ENCODE results near the gene OR11H7.
"Not testable (repeated sequence)": the region's sequence is repeated elsewhere in the genome, so short reads cannot be mapped to it uniquely, and the experiment has no call there.

Gene OR11H7

DNA sequence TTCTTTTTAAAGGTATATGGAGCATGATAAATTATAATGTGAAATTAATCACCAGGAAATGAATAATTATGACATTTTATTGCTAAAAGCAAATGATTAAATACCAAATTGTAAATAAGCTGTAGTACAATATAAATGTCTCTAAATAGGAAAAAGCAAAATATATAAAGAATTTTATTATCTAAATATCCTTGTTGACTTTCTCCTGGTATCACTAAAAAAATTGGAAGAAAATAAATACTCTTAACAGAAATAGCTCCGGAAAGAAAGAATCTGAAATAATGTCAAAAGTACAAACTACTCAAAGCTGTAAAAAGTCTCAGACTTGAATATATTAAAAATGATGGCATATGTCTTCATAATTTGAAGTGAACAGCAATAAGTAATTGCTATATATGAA is at the start of gene OR11H7:
TSS of gene OR11H7 (plus strand) at position 301 of the 400 bp plus-strand sequence.
- DNase-seq (ENCODE audit: low read depth) = no peak

GRCh38 chr14:20179218-20179617 is 49.6 kb upstream of the OR11H7 start:
- no peak for DNase-seq (ENCODE audit: low read depth)

- DNase-seq (ENCODE audit: low read depth) = no peak
Measured at GRCh38 chr14:20179880-20180279, 48.9 kb upstream of the OR11H7 start.

DNA sequence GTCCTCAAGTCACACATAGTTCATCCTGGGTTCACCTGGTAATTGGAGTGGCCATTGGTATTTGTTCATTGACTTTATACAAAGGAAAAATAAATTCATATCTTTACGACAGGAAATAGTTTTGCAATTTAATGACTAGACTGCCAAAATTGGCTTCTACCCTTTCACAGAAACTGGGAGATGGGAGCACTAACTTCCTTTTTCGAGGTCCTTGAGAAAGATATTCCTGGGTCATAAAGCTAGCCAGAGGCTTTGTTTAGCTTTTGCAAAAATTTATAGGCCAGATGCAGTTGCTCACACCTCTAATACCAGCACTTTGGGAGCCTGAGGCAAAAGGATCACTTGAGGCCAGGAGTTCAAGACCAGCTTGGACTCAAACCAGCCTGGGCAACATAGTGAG is 48.3 kb upstream of the OR11H7 start:
- DNase-seq (ENCODE audit: low read depth) = no peak

GRCh38 chr14:20184181-20184580 is 44.6 kb upstream of the OR11H7 start:
- no peak for DNase-seq (ENCODE audit: low read depth)

DNA sequence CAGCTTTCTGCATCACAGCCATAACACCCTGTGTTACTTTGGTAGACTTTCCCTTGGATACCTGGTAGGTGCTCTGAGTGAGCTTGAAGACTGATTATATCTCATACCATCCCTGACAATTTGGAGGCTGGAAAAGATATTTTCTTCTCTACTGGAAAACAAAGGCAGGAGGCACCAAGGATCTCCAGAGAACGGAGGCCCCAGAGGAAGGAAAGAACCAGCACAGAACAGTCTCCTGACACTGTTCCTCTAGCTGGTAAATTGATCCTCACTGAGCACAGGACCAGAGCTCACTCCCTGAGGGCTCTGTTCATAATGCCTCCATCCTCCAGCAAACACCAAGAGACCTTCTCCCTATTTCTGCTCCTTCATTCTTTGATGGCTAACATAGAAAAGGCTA is 38.2 kb upstream of the OR11H7 start, which contains the start of gene OR11G2:
TSS of gene OR11G2 (plus strand) at position 301 of the 400 bp plus-strand sequence. CDS start 6,542 bp downstream, outside the sequence.
- no peak for DNase-seq (ENCODE audit: low read depth)

DNA sequence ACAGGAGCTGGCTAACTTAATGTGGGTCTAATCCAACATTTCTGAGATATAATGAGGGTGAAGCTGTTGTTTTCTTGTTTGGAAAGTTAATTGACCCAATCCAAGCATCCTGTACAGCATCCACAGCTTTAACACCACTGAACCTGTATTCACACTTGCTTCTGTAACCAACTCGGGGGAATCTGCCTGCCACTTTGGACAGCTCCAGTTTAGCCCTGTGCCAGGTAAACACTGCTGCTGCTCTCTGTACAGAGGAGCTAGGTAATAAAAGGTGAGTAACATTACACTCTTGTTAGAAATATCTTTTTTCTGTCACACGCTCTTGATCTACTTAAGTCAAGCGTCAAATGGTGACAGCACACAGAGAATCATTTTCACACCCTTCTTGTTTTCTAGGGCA is 37.4 kb upstream of the OR11H7 start:
- DNase-seq (ENCODE audit: low read depth) = no peak

DNA sequence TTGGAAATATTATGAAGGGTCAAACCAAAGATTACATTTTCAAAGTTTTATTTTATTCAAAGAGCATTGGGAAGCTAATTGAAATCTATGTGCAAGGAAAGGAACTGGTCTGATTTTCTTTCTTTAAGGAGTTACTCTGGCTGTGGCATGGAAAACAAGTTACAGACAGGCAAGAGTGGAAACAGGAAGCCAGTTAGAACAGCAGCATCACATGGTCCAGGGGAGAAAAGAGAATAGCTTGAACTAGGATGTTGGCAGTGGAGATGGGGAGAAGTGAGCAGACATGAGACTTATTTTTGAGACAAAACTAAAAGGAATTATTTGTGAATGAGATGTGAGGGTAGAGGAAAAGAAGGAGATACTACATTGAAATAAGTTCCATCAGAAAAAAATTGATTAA is 34.7 kb upstream of the OR11H7 start:
- DNase-seq (ENCODE audit: low read depth) = no peak

- DNase-seq (ENCODE audit: low read depth) = not testable (repeated sequence)
Measured at GRCh38 chr14:20195170-20195569, 33.6 kb upstream of the OR11H7 start.

- no peak for DNase-seq (ENCODE audit: low read depth)
Measured at GRCh38 chr14:20195911-20196310, 32.9 kb upstream of the OR11H7 start.

GRCh38 chr14:20197459-20197858 is 31.3 kb upstream of the OR11H7 start:
- peak; percentile 29 for DNase-seq (ENCODE audit: low read depth)

GRCh38 chr14:20198991-20199390 is 29.8 kb upstream of the OR11H7 start:
- DNase-seq (ENCODE audit: low read depth) = no peak

DNA sequence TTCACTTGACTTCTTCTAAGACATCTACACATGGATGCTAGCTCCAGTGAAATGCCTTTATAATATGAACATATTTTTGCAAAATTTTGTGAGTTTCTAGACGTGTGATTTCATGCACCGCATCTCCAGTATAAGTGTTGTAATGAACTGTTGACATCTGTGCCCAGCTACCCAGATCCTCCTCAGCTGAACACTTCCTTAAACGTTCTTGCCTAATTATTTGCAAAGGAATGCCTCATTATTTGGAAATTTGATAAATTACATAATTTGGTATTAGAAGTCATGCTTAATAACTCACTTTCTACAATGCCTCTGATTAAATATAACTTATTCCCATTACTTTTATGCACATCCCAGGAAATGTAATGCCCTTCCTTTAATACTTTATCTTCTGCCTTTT is 24.1 kb upstream of the OR11H7 start:
- DNase-seq (ENCODE audit: low read depth) = no peak

- no peak for DNase-seq (ENCODE audit: low read depth)
Measured at GRCh38 chr14:20209595-20209994, 19.2 kb upstream of the OR11H7 start.

- DNase-seq (ENCODE audit: low read depth) = not testable (repeated sequence)
Measured at GRCh38 chr14:20212406-20212805, 16.4 kb upstream of the OR11H7 start.

DNA sequence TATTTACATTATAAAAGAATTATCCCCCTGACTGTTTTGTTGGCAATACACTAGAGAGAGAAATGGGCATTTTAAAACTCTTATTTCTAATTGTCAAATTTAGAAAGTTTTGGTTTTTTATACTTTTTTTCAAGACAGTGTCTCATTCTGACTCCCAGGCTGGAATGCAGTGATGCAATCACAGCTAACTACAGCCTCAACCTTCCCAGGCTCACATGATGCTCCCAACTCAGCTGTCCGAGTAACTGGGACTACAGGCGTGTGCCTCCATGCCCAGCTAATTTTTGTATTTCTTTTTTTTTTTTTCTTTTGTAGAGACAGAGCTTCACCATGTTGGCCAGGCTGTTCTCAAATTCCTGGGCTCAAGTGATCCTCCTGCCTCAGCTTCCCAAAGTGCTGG is 13.6 kb upstream of the OR11H7 start:
- no peak for DNase-seq (ENCODE audit: low read depth)

GRCh38 chr14:20219033-20219432 is 9.7 kb upstream of the OR11H7 start:
- DNase-seq (ENCODE audit: low read depth) = no peak

DNA sequence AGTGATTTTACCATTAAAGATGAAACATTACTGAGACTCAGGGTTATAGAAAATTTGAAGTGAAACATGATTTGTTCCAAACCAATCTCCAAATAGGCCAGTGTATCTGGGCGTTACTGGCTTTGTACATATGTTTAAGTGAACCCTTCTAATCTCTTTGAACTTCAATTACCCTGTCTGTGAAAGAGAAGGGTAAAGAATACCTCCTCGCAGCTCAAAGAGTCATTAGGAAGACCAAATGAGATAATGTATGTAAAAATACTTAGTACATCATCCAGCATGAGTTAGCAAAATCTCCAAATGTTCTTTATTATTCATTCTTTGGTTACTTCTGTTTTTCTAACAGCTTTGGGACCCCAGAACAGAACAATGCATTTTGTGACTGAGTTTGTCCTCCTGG is 5.4 kb upstream of the OR11H7 start, which contains the start of gene OR11H6:
TSS of gene OR11H6 (plus strand) at position 301 of the 400 bp plus-strand sequence. CDS start at position 301, 0 bp downstream.
- DNase-seq (ENCODE audit: low read depth) = no peak

GRCh38 chr14:20235415-20235814 is 6.6 kb downstream of the OR11H7 start:
- not testable (repeated sequence) for DNase-seq (ENCODE audit: low read depth)

GRCh38 chr14:20247646-20248246 is 19.0 kb downstream of the OR11H7 start:
- DNase-seq (ENCODE audit: low read depth) = no peak

- DNase-seq (ENCODE audit: low read depth) = no peak
Measured at GRCh38 chr14:20262642-20263128, 33.9 kb downstream of the OR11H7 start.

- not testable (repeated sequence) for DNase-seq (ENCODE audit: low read depth)
Measured at GRCh38 chr14:20264361-20264760, 35.6 kb downstream of the OR11H7 start.

- DNase-seq (ENCODE audit: low read depth) = no peak
Measured at GRCh38 chr14:20274062-20274461, 45.3 kb downstream of the OR11H7 start.

DNA sequence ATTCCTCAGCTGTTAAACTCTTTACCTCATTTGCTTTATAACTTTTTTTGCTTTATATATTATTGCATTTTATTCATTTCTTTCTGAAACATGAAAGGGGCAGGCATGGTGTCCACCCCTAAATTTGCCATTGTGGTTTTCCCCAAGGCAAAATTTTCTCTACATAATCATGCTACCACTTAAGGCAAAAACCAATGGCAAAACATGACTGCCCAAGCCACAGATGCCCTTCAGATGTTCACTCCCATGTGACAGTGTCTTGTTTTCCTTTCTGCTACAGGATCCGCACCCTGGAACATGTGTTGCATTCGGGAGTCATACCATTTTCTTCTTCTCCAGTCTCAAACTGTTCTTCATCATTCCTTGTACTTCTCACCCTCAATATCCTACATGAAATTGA is 48.6 kb downstream of the OR11H7 start:
- no peak for DNase-seq (ENCODE audit: low read depth)

All from CMK (cell line).